Inferior parietal cortex (tissue), 1 donor: ENCODE results near the gene NOL4L.

ENCODE experiments used
- DNase-seq: peaks from one replicate; pipeline ENCODE4 v3.0.0-alpha.2; 2016; ENCODE audit errors: extremely low spot score

The NOL4L gene

DNA sequence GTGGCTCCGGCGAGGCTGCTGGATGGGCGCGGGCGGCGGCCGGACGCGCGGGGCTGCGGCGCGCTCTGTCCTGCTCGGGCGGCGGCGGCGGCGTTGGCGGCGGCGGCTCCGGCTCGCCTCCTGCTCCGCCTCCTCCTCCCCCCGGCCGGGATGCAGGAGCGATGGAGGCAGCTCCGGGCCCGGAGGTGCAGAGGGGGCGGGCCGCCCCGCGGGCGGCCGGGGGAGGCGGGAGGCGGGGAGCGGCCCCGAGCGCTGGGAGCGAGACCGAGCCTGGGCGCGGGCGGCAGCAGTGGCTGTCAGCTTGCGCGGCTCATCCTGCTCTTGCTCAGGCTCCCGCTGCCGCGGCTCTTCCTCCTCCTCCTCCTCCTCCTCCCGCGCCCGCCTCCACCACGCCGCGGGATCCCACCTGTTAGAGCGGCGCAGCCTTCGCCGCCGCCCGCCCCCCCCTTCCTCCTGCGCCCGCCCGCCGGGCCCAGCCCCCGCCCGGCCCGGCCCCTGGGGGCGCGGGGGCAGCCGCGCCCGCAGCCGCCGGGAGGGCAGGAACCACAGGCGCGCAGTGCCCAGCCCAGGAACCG is at the start of gene NOL4L:
Gene NOL4L (minus strand): TSS at position 323 of the 575 bp plus-strand sequence. CDS start 443 bp downstream, outside the sequence.
- DNase-seq: no peak

GRCh38 chr20:32634041-32634805 is 49.1 kb upstream of the NOL4L start:
- DNase-seq: no peak

DNA sequence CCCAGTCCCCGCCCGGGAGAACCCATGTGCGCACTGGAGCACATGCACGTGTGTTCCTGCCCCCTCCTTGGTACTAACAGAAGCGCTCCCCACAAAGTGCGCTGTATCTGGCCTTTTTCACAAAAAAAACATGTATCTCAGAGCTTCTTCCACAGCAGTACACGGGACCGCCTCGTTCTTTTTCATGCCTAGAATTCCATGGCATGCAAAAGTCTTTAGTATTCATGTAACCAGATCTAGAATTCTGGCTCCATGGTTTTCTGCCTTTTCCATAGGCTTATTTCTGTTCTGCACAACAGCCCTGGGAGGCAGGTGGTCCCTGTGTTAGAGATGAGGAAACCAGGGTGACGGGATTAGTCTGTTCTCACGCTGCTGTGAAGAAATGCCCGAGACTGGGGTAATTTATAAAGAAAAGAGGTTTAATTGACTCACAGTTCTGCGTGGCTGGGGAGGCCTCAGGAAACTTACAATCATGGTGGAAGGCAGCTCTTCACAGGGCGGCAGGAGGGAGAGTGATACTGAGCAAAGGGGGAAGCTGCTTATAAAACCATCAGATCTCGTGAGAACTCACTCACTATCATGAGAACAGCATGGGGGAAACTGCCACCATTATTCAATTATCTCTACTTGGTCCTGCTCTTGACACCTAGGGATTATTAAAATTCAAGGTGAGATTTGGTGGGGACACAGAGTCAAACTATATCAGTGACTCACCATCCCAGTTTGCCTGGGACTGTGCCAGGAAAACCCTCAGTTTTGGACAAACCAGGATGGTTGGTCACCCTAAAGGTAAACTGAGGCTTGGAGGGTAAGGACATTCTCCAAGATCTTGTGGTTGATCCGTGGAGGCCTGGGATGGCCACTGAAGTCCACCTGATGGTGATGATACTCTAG is 47.6 kb upstream of the NOL4L start:
- no peak for DNase-seq

DNA sequence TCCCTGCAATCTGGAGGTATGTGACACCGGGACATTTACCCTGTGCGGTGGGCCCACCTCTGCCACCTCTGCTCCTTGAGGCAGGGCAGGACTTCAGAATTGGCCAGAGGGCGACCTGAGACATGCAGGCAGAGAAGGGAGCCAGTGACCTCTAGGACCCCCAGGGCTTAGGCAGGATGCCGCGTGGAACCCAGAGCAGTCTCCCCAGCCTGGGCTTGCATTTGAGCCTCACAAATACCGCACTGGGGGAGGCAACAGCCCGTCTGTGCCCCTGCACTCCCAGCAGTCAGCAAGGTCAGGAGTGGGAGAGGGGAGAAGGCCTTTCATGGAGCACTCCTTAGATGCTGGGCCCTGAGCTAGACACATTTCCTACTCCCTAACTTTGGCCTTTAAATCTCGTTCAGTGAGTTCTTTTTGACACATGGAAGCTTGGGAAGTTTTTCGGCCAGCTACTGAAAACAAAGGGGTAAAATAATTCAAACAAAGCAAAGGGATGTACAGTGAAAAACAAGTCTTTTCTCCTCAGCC is 46.9 kb upstream of the NOL4L start:
- DNase-seq: no peak

GRCh38 chr20:32629813-32630212 is 44.7 kb upstream of the NOL4L start:
- no peak for DNase-seq

DNA sequence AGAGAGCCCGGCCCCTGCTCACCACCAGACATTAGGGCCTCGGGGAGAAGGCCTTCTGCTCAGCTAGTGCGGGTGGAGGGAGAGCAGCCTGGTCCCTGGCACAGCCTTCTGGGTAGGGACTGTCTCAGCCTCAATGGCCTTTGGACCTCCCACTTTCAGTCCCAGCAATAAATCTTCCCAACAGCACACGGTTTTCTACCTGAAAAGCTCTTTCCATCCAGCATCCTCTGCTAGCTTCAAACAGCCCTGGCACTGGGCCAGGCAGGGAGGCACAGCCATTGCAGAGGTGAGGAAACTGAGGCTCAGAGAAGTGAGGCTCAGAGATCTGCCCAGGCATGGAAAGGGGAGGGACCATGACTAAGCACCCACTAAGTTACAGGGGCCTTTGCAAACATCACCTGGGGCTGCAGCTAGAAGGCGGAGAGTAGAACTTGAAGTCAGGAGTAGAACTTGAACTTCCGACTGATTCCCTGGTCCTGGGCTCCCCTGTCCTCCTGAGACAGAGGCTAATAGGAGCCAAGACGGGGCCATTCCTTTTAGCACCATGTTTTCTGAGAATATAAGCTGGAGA is 43.9 kb upstream of the NOL4L start:
- DNase-seq: no peak

DNA sequence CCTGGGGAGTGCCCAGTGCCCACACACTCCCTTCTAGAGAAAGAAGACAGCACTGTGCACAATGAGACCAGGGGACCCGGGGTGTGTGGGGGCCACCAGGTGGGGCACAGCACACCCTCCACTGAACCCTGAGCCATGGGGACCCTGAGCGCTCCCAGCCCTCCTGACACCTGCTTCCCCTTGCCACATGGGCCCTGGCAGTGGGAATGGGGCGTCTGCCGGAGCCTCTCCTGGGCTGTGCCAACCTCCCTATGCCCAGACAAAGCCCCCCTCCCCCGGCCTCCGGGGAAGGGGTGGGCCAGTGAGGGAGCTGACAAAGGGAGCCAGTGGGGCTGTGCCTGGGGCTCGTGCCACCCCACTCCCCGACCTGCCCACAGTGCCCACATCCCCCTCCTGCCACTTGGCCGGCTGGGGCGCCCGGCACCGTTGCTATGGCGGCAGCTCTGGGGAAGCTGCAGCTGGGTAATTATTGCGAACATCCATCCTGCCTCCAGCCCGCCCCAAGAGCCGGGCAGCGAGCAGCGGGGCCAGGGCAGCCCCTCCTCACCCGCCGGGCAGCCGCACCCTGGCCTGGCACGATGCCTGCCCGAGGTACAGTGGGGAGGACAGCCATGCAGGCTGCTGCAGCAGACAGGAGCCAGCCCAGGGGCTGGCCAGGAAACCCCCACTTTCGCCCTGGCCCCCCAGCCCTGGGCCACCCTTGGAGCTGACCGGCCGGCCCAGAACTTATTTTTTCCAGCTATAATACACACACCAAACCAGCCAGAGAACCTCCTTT is 41.9 kb upstream of the NOL4L start:
- no peak for DNase-seq

GRCh38 chr20:32626407-32626806 is 41.3 kb upstream of the NOL4L start:
- no peak for DNase-seq

DNA sequence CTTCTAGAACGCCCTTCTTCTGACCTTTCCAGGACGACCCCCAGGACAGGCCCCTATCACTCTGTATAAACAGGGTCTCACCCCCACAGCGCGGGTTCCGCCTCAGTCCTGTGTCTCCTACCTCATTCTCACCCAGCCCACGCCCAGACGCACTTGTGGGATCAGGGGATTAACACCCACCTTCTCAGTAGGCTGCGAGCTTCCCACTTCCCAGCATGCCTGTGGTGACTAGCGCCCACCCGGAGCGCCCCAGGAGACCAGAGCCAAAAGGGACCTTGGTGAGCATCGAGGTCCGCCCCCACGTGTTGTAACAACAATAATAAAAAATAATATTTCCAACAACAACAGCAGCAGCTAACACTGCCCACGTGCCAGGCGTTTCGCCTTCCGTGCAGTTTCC is 40.9 kb upstream of the NOL4L start:
- no peak for DNase-seq

DNA sequence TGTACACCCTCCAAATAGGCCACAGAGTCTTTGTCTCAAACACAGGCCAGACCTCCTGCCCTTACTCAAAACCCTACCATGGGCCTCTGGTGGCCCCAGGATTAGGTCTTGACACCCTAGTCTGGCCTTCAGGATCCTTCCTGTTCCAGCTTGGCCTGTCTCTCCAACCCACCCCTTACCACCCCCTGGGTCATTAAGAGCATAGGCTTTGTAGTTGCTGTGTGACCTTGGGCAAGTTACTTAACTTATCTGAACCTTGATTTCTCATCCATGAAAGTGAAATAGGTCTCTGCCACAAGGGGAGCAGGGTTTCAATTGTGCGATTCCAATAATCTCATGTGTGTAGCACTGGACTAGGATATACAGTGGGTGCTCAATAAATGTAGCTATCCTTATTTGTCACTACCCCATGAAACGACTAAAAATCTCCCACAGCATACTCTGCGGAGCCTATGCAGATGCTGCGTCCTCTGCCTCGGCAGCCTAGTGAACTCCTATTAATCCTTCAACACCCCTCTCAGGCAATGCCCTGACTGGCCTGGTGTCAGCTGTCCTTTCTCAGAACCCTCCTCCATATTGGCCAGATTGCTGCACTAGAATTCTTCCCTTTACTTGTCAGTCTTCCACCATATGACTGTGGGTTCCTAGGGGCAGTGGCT is 39.7 kb upstream of the NOL4L start:
- no peak for DNase-seq

DNA sequence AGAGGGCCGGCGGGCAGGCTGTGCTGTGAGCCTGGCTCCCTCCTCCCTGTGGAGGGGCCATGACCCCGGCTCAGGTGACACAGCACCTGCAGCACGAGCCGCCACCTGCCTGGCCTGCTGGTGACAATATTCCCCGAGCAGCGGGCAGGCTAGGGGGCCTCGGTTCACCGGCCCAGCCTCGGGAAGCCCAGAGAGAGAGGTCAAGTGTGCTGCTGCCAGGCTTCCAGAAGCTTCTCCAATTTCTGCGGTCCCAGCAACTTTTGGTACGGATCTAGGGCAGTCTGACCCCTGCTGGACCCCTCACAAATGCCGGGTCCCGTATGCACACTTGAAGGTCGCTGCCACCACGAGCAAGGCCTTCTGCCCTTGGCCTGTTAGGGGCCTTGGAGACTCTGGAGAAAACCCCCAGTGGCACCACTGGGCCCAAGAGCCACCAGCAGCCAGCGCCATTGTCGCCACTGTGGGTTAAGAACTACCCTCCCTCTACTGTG is 38.6 kb upstream of the NOL4L start:
- DNase-seq: no peak

DNA sequence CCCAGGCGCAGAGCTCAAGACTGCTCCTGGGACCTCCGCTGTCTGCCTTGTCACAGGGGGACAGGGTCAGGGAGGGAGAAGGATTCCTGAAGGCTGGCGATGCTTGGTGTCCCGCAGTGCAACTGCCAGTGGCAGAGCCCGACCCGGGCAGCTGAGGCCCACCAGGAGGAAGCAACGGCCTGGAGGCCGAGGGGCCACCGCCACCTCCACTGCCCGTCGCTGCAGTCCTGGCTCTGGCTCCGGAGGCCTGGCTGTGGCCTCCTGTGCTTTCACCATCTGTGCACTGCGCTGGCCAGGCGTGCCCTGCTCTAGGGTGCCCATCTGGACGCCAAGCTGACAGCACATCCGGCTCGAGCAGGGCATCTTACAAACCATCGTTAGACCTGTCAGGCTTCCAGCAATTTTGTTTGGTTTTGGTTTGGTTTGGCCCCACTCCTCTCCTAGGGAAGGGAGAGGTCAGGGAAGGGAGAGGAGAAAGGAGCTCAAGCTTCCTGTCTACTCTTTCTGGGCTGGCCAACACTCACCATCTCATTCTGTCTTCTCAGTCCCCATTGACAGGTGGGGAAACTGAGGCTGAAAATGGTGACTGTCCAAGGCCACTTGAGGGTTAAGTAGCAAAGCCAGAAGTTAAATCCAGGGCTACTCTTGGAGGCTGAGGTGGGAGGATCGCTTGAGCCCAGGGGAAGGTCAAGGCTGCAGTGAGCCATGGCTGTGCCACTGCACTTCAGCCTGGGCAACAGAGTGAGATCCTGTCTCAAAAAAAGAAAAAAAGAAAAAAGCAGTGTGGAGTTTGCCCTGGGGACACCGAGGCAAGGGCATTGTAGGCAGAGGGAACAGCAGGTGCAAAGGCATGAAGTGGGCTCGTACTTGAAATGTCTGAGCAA is 37.7 kb upstream of the NOL4L start:
- no peak for DNase-seq

DNA sequence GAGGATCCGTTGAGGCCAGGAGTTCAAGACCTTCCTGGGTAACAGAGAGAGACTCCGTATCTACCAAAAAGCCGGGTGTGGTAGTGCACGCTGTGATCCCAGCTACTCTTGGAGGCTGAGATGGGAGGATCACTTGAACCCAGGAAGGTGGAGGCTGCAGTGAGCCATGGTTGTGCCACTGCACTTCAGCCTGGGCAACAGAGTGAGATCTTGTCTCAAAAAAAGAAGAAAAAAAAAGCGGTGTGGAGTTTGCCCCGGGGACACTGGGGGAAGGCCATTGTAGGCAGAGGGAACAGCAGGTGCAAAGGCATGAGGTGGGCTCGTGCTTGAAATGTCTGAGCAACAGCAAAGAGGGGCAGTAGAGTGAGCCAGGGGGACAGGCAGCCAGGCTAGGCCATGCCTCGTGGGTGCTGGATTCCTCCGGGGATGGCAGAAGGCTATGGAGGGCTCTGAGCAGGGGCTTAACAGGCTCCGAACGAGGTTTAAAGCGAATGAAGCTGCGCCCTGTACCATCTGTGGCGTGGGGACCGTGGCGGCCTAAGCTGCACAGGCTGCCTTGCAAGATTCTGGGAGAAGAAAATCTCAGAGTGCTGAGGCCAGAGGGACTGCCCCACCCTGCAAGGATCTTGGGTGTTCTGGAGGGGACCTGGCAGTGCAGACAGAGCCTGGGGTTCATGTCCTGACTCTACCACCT is 36.9 kb upstream of the NOL4L start:
- no peak for DNase-seq

DNA sequence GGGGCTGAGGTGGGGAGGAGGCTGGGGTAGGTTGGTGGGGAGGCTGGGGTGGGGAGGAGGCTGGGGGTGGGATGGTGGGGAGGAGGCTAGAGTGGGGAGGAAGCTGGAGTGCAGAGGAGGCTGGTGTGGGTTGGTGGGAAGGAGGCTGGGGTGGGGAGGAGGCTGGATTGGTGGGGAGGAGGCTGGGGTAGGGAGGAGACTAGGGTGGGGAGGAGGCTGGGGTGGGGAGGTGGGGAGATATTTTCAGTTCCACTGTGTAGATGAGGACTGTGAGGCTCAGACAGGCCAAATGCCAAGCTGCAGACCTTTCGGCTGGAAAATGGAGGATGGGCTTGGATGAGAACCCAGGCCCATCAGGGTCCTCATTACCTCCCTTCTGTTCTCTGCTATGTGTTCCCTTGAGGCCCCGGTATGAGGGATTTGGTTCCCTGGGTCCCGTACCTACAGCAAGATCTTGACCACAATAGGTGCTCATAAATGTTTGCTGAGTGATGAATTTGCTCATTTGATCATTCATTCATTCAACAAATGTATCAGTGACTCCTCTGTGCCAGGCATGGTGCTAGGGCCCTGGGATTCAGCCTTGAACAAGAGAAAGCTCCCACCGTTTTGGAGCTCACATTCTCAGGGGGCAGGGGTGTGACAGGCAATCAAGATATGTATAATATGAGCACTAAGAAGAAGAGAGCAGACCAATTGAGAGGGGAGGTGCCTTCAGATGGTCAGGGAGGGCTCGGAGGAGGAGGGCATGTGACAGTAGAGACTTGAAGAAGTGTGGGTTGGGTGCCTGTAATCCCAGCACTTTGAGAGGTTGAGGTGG is 36.1 kb upstream of the NOL4L start:
- DNase-seq: no peak

GRCh38 chr20:32619586-32619985 is 34.5 kb upstream of the NOL4L start:
- DNase-seq: no peak

DNA sequence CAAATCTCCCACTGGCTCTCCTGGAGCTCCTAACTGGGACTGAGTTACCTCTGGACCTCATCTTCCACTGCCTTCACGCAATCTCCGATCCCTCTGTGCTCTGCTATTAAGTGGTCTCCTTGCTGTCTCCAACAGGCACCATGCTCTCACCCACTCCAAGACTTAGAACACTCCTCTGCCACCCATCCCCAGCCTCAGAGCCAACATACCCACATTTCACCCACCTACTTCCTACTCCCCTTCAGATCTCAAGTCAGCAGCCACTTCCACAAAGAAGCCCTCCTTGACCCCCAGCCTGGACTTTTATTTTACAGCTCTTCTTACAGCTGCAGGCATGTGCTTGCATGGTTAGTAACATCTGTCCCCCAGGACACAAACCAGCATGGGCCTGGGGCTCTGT is 29.6 kb upstream of the NOL4L start:
- no peak for DNase-seq

DNA sequence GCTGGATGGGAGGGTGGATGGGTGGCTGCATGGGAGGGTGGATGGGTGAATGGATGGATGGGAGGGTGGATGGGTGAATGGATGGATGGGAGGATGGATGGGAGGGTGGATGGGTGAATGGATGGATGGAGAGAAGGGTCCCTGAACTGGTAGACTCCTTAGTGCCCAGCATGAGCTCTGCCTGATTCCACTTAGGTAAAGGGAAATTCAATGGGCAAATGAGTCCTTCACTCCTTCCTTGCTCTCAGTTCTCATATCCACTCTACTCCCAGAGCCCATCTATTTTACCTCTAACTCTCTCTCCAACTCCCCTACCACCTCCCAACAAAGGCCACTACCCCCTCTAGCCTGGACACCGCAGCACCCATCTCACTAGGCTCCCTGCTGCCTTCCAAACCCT is 29.2 kb upstream of the NOL4L start:
- DNase-seq: no peak
